H9 (cell line): Measurements from ENCODE around the gene DEFB132. TPM values are rescaled to one million over a fixed set of nuclear protein-coding genes. Genes with fewer than 3 reads are reported as not detected.

ENCODE experiments used
- DNase-seq: peaks from one replicate; pipeline ENCODE4 v3.0.0-alpha.2; 2017
- H2AFZ ChIP-seq: one replicate; pipeline ENCODE4 v1.6.1; 2013; ENCODE audit warnings: mild to moderate bottlenecking, low read length, control low read depth, moderate library complexity
- H2AK5ac ChIP-seq: 2 replicates; pipeline ENCODE4 v1.6.1; 2013; ENCODE audit warnings: low read length, control low read depth, mixed read lengths; ENCODE audit not compliant: insufficient read length
- H2BK120ac ChIP-seq: one replicate; pipeline ENCODE4 v1.6.1; 2013; ENCODE audit warnings: low read depth, mild to moderate bottlenecking, low read length, control low read depth, inconsistent platforms; ENCODE audit not compliant: poor library complexity, severe bottlenecking
- H2BK12ac ChIP-seq: 2 replicates; pipeline ENCODE4 v1.6.1; 2013; ENCODE audit warnings: low read length, control low read depth, mixed read lengths, low read depth; ENCODE audit not compliant: insufficient read length
- H2BK15ac ChIP-seq: 2 replicates; pipeline ENCODE4 v1.6.1; 2013; ENCODE audit warnings: low read depth, low read length, control low read depth
- H2BK20ac ChIP-seq: one replicate; pipeline ENCODE4 v1.6.1; 2013; ENCODE audit warnings: low read depth, mild to moderate bottlenecking, low read length, control low read depth, inconsistent platforms; ENCODE audit not compliant: poor library complexity, severe bottlenecking
- H2BK5ac ChIP-seq: 2 replicates; pipeline ENCODE4 v1.6.1; 2013; ENCODE audit warnings: low read length, control low read depth, mixed read lengths; ENCODE audit not compliant: insufficient read length
- H3K14ac ChIP-seq: 2 replicates; pipeline ENCODE4 v1.6.1; 2013; ENCODE audit warnings: low read length, control low read depth; ENCODE audit not compliant: insufficient read depth
- H3K18ac ChIP-seq: 2 replicates; pipeline ENCODE4 v1.6.1; 2013; ENCODE audit warnings: low read depth, mild to moderate bottlenecking, mixed read lengths, low read length, control low read depth; ENCODE audit not compliant: insufficient read length
- H3K23ac ChIP-seq: 2 replicates; pipeline ENCODE4 v1.6.1; 2013; ENCODE audit warnings: low read length, control low read depth, mixed read lengths, low read depth; ENCODE audit not compliant: insufficient read length
- H3K23me2 ChIP-seq: 2 replicates; pipeline ENCODE4 v1.6.1; 2013; ENCODE audit warnings: low read depth, mild to moderate bottlenecking, mixed read lengths, low read length, control low read depth; ENCODE audit not compliant: insufficient read length, poor library complexity, severe bottlenecking
- H3K27ac ChIP-seq: 2 replicates; pipeline ENCODE4 v1.5.1; 2013; ENCODE audit warnings: low read length, control low read depth, mixed read lengths, low read depth; ENCODE audit not compliant: insufficient read length
- H3K27me3 ChIP-seq: 2 replicates; pipeline ENCODE4 v1.6.1; 2013; ENCODE audit warnings: low read length, control low read depth, inconsistent platforms; ENCODE audit not compliant: insufficient read depth
- H3K4ac ChIP-seq: 2 replicates; pipeline ENCODE4 v1.6.1; 2013; ENCODE audit warnings: low read depth, mild to moderate bottlenecking, control low read depth, inconsistent platforms, low read length, moderate library complexity
- H3K4me1 ChIP-seq: 2 replicates; pipeline ENCODE4 v1.6.1; 2013; ENCODE audit warnings: low read length, control low read depth, inconsistent platforms; ENCODE audit not compliant: insufficient read depth
- H3K4me2 ChIP-seq: 2 replicates; pipeline ENCODE4 v1.6.1; 2013; ENCODE audit warnings: low read length, control low read depth, mixed read lengths; ENCODE audit not compliant: insufficient read length, insufficient read depth
- H3K56ac ChIP-seq: 2 replicates; pipeline ENCODE4 v1.6.1; 2013; ENCODE audit warnings: low read depth, mild to moderate bottlenecking, mixed read lengths, low read length, control low read depth; ENCODE audit not compliant: insufficient read length
- H3K79me1 ChIP-seq: 2 replicates; pipeline ENCODE4 v1.6.1; 2013; ENCODE audit warnings: low read depth, mild to moderate bottlenecking, moderate library complexity, low read length, control low read depth, inconsistent platforms; ENCODE audit not compliant: insufficient read depth, poor library complexity, severe bottlenecking
- H3K79me2 ChIP-seq: 2 replicates; pipeline ENCODE4 v1.6.1; 2013; ENCODE audit warnings: low read length, control low read depth, inconsistent platforms; ENCODE audit not compliant: insufficient read depth
- H3K9ac ChIP-seq: 2 replicates; pipeline ENCODE4 v1.6.1; 2013; ENCODE audit warnings: low read length, control low read depth, mixed read lengths; ENCODE audit not compliant: insufficient read length; ENCODE audit errors: extremely low read depth
- H3K9me3 ChIP-seq: one replicate; pipeline ENCODE4 v1.6.1; 2013; ENCODE audit warnings: low read depth, low read length, inconsistent platforms; ENCODE audit not compliant: control insufficient read depth
- H3T11ph ChIP-seq: one replicate; pipeline ENCODE4 v1.6.1; 2013; ENCODE audit warnings: mild to moderate bottlenecking, low read length, control low read depth, inconsistent platforms
- H4K20me1 ChIP-seq: one replicate; pipeline ENCODE4 v1.6.1; 2013; ENCODE audit not compliant: control insufficient read depth, insufficient read length, insufficient read depth
- H4K5ac ChIP-seq: 2 replicates; pipeline ENCODE4 v1.6.1; 2013; ENCODE audit warnings: low read depth, mild to moderate bottlenecking, mixed read lengths, low read length, control low read depth; ENCODE audit not compliant: insufficient read length
- H4K8ac ChIP-seq: replicated peaks from 2 replicates; pipeline ENCODE4 v1.6.1; 2013; ENCODE audit warnings: low read length, control low read depth, mixed read lengths, low read depth; ENCODE audit not compliant: insufficient read length
- H4K91ac ChIP-seq: 2 replicates; pipeline ENCODE4 v1.6.1; 2013; ENCODE audit warnings: low read depth, mild to moderate bottlenecking, moderate library complexity, mixed read lengths, low read length, control low read depth; ENCODE audit not compliant: insufficient read length
- H3K27ac Mint-ChIP-seq, 3 experiments: 2 replicates in 2 of 3; 3 replicates in 1 of 3; pipeline ENCODE4 v1.8.0; 2020 to 2021; ENCODE audit warnings: mixed read lengths in 3 of 3, mild to moderate bottlenecking in 1 of 3, moderate library complexity in 1 of 3
- H3K27me3 Mint-ChIP-seq: 2 replicates; pipeline ENCODE4 v1.8.0; 2021; ENCODE audit warnings: low read depth, mild to moderate bottlenecking, moderate library complexity, mixed read lengths
- H3K36me3 Mint-ChIP-seq, 3 experiments: 2 replicates in 2 of 3; 3 replicates in 1 of 3; pipeline ENCODE4 v1.8.0; 2020 to 2021; ENCODE audit warnings: low read depth in 3 of 3, mixed read lengths in 3 of 3; ENCODE audit not compliant: insufficient read depth in 1 of 3
- H3K4me1 Mint-ChIP-seq, 2 experiments: 2 replicates each; pipeline ENCODE4 v1.8.0; 2020; ENCODE audit warnings: mixed read lengths in 2 of 2
- H3K4me3 Mint-ChIP-seq, 2 experiments: 2 replicates in 1 of 2; 3 replicates in 1 of 2; pipeline ENCODE4 v1.8.0; 2020 to 2021; ENCODE audit warnings: mild to moderate bottlenecking in 2 of 2, mixed read lengths in 2 of 2, moderate library complexity in 1 of 2
- H3K9me3 Mint-ChIP-seq, 2 experiments: 2 replicates in 1 of 2; 3 replicates in 1 of 2; pipeline ENCODE4 v1.8.0; 2020; ENCODE audit warnings: mild to moderate bottlenecking in 2 of 2, mixed read lengths in 2 of 2, moderate library complexity in 1 of 2
- CTCF ChIP-seq: fragments of 200-600 bp; sonication (generic); conservative IDR thresholded peaks from 3 replicates; pipeline ENCODE4 v1.8.0; 2021; ENCODE audit warnings: antibody characterized with exemption, mild to moderate bottlenecking
- WGBS: extraction: QIAGEN DNeasy Blood & Tissue Kit; methylation state at CpG from one replicate; pipeline ENCODE4 v1.1.7; 2013; ENCODE audit warnings: missing lambda C conversion rate, low lambda C conversion rate, mixed read lengths; ENCODE audit not compliant: insufficient read length; ENCODE audit errors: extremely low coverage; 5-methylcytosine and 5-hydroxymethylcytosine counted together
- total RNA-seq: library from RNA; stranded (reverse); gene quantifications from 2 replicates; pipeline ENCODE4 v1.2.1, GENCODE V29; 2021

The DEFB132 gene
- total RNA-seq, 1 experiment from 2014 or later: not detected

GRCh38 chr20:263701-264100 is 6.2 kb downstream of the DEFB132 start:
- Histone ChIP-seq H2BK120ac (no peak overlapping the region), H3K27ac (no peak overlapping the region), H4K8ac (no peak overlapping the region), H3K9ac (no peak overlapping the region), H3K23me2 (no peaks in the 10 kb centered on the region), H3K4me1 (no peaks in the 10 kb centered on the region), H2BK12ac (no peak overlapping the region), H3K79me1 (no peaks in the 10 kb centered on the region), H3K14ac (no peak overlapping the region), H3T11ph (no peak overlapping the region), H3K27me3 (peaks cover 19% of the 10 kb centered on the region), H3K79me2 (no peaks in the 10 kb centered on the region), H2AK5ac (no peak overlapping the region), H2BK15ac (no peak overlapping the region), H3K9me3 (no peaks in the 10 kb centered on the region), H4K5ac (no peak overlapping the region), H4K91ac (no peak overlapping the region), H3K18ac (no peak overlapping the region), H3K23ac (no peak overlapping the region), H2BK5ac (no peak overlapping the region), H2AFZ (no peak overlapping the region), H3K56ac (no peak overlapping the region), H2BK20ac (no peak overlapping the region), H3K4me2 (no peak overlapping the region), H4K20me1 (peaks cover 2% of the 10 kb centered on the region), H3K4ac (no peak overlapping the region)
- Mint-ChIP-seq H3K36me3 (peaks cover 0 to 2% (median 0%) of the 10 kb centered on the region in 3 experiments; a peak in 3 of 7 replicates), H3K9me3 (peaks cover 0 to 3% of the 10 kb centered on the region in 2 experiments; a peak in 2 of 5 replicates), H3K27ac (no peak overlapping the region), H3K4me1 (peaks cover 8% of the 10 kb centered on the region in 2 experiments), H3K27me3 (peaks cover 93% of the 10 kb centered on the region), H3K4me3 (no peak overlapping the region)
- DNase-seq: no peak
- TF ChIP-seq CTCF: no peak
- no CpG with 5 or more reads among the region's 13 CpGs for WGBS
